ENCODE data around the gene CAMP.

CAMP gene

GRCh38 chr3:48215019-48215418 is 8.3 kb upstream of the CAMP start:
- DNase-seq = no peak

DNA sequence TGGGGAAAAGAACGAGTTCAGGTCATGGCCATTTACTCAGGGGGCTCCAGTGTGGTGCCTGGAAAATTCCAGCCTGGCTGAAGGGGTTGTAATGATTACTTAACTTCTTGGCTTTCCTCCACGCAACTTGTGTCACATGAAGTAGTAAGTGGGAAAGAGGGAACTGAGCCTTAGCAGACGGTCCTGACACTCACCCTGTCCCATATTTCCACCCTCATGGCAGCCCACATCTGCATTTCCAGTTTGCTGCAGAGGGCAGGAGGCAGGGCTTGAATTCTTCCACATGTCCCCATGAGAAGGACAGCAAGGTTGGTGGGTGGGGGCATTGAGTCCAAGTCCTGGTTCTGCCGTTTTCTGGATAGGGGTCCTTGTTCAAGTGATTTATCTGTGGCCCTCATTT is 7.8 kb upstream of the CAMP start:
- no peak for DNase-seq

- no peak for DNase-seq
These were observed 7.4 kb upstream of the CAMP start for GRCh38 chr3:48215876-48216275.

- no peak for DNase-seq
These were observed 5.8 kb upstream of the CAMP start for GRCh38 chr3:48217449-48217848.

DNA sequence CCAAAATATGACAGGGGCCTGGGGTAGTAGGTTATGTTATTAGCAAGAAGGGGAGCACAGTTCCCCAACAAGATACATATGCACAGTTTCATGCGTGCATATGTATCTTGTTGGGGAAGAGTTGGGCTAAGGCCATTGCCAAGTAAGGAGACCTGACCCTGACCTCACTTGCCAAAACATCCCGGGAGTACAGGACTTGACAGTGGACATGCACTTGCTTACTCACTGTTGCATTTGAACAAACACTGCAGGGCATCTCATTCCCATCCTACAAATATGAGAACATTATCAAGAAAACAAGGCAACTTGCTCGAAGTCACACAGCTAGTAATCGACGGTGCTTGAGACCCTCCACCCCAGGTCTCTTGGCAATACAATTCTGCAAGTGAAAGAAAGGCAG is 4.8 kb upstream of the CAMP start:
- no peak for DNase-seq

- no peak for DNase-seq
These were observed 3.8 kb upstream of the CAMP start for GRCh38 chr3:48219543-48219942.

- no peak for DNase-seq
These were observed 2.5 kb upstream of the CAMP start for GRCh38 chr3:48220746-48221145.

DNA sequence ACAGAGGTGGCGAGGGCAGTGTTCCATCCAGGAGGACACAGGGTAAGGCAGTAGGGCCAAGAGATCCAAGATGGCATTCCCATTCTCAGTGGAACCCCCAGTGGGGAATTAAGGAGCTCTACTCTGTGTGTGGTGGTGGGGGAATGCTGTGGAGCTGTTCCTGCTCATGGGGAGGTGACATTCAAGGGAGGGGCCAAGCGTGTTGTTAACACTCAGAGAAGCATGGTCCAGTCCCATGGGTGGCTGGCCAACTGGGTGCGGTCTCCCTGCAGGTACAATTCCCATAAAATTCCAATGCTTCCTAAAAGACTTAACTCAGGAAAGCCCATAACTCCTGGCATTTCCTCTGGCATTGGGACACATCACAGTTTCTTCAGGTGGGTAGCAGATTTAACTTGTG is 2.3 kb downstream of the CAMP start:
- no peak for DNase-seq

DNA sequence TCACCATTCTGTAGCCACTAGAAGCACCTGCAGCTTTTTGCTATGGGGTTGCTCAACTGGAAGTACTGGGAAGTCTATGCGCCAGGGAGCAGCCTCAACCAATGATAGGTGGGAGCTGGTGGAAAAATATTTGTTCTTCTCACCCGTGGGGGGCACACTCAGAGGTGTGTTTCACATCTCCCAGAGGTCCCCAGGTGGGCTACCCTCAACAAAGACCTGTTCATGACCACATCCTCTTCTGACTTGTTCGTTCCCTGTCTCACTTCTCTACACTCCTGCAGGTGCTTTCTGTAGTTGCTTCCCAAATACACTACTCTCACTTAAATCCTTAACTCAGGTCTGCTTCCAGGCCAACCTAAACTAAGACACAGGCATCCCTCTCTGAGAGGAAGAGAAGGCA is 3.6 kb downstream of the CAMP start:
- no peak for DNase-seq

DNA sequence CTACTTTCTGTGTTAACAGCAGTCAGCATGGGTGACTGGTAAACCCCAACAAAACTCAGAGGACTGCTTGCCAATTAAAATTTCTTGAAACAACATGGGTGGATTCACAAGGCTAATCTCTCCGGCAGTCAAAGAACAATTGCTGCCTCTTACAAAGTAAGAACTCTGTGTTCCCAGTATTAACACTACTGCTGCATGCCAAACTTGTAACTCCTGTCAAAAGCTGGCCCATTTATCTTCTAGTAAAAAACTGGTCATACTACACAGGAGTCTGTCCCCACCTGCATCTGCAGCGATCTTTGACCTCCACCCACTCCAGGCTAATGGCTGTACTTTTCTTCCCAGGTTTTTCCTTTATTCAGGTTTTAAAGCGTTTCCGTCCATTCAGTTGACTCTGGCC is 8.9 kb downstream of the CAMP start:
- DNase-seq = no peak

- DNase-seq = peak; percentile 45
These were observed 9.4 kb downstream of the CAMP start for GRCh38 chr3:48232734-48233133.

GRCh38 chr3:48233542-48233941 is 10.2 kb downstream of the CAMP start:
- DNase-seq = no peak

DNA sequence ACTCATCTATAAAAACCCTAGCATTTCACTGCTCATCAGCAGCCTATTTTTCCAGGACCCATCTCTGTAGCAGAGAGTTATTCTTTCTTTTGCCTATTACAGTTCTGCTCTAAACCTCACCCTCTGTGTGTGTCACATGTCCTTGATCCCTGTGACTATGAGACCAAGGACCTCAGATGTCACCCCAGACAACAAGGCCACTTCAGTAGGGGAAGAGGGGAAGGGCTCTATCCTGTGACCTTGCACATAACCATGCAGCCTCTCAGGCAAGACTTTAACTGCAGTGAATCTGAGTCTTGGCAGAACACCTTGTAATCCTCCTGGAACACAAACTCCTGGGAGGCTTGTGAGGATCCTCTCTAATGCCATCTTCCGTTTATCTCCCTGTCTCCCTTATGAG is 13.2 kb downstream of the CAMP start:
- no peak for DNase-seq

- no peak for DNase-seq
These were observed 15.3 kb downstream of the CAMP start for GRCh38 chr3:48238531-48239085.

- no peak for DNase-seq
These were observed 17.0 kb downstream of the CAMP start for GRCh38 chr3:48240000-48240963.

GRCh38 chr3:48241796-48242455 is 18.6 kb downstream of the CAMP start:
- no peak for DNase-seq

GRCh38 chr3:48243886-48244285 is 20.6 kb downstream of the CAMP start:
- no peak for DNase-seq

- no peak for DNase-seq
These were observed 21.2 kb downstream of the CAMP start for GRCh38 chr3:48244461-48244860.

- no peak for DNase-seq
These were observed 21.8 kb downstream of the CAMP start for GRCh38 chr3:48245136-48245535.

DNA sequence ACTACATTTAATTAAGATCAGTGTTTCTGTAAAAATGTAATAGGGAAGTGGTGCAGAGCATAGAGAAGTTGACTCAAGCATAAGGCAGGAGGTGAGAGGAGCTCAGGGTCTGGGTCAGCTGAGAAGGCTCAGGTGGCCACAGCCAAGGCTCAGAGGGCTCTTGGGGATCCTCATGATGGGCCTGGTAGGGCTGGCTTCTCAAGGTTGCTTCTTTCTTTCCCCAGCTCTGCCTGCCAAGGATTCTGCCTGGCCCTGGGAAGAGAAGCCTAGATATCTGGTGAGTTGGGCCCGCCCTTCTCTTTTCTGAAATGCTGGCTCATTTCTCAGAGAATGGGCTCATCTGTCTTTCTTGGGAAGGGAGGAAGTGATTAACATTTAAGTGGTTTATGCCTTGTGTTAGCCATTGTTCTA is 24.1 kb downstream of the CAMP start:
- DNase-seq = no peak

DNA sequence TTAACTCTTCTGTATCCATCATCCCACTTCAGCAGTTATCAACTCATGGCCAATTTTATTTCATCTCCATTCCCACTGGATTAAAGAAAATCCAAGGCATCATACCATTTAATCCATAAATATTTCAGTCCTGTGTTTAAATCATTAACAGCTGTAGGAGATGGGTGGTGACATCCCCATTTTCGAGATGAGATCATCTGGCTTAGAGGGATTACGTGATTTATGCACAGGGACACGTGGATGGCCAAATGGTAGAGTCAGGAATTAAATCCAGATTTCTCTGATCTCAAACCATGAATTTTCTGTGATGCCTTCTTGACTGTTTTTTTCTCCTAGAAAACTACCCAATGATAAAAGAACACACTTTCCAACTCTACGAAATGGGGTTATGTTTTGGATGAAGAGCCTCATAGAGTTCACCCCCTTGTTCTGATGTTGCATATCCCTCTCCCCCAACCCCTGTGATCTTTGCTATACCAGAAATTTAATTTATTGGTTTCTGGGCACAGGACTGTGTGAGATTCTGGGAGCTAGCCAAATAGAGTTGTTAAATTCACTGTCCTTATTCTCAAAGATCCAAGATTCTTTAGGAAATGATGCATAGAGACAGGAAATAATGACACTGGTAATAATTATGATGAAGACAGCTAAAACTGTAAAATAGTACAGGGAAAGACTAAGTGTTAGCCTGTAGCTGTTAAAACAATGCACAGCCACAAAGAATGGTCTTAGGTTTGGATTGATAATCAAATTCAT is 25.0 kb downstream of the CAMP start:
- no peak for DNase-seq

- no peak for DNase-seq
These were observed 33.3 kb downstream of the CAMP start for GRCh38 chr3:48256557-48256956.

DNA sequence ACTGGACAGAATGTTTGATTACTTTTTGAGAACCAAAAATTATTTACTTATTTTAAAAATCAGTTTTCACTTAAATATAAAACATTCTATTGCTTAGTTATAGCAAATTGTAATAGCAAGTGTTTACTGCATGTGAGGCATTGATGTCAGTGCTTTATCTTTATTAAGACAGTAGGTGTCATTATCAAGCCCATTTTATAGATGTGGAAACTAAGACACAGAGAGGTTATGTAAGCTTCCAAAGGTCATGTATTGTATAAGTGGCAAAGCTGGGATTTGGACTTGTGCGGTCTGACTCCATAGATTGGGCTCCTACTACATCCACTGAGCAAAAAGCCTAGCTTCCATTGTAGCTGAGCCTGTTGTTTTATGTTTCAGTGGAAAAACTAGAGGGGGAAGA is 35.2 kb downstream of the CAMP start:
- DNase-seq = no peak
